ENCODE results near the gene CD69.

The CD69 gene

GRCh38 chr12:9711664-9712063, 49.0 kb downstream of the CD69 start:
- H3K4ac ChIP-seq (ENCODE audit: low read depth in 1 of 2, low read length in 2 of 2) = no peak overlapping the region
- no peak overlapping the region for H3K14ac ChIP-seq (ENCODE audit: low read length in 2 of 2)
- no CpG with 5 or more reads among the region's 1 CpG for WGBS
- H3K18ac ChIP-seq (ENCODE audit: low read depth in 1 of 2, low read length in 2 of 2) = no peak overlapping the region
- no peak overlapping the region for H2AK5ac ChIP-seq (ENCODE audit: low read length, severe bottlenecking)
- H3K27me3 ChIP-seq (ENCODE audit: control insufficient read depth in 1 of 2, insufficient read depth in 1 of 2, low read length in 2 of 2) = no peaks in the 10 kb centered on the region
- H3K27ac ChIP-seq (ENCODE audit: low read length, poor library complexity, severe bottlenecking) = peak overlapping the region; percentile 51
- no peak overlapping the region for H3K23ac ChIP-seq (ENCODE audit: low read length in 2 of 2)
- H4K8ac ChIP-seq (ENCODE audit: low read length) = no peak overlapping the region
- no peak overlapping the region for H2BK12ac ChIP-seq (ENCODE audit: low read length in 2 of 2)
- no peaks in the 10 kb centered on the region for H3K79me1 ChIP-seq (replicated peaks; ENCODE audit: low read length, poor library complexity, severe bottlenecking)
- H2BK120ac ChIP-seq (ENCODE audit: low read depth, low read length) = no peak overlapping the region
- no peak overlapping the region for H2BK15ac ChIP-seq (ENCODE audit: low read depth, poor library complexity, severe bottlenecking)
- H2BK5ac ChIP-seq (ENCODE audit: low read depth, low read length, poor library complexity, severe bottlenecking) = no peak overlapping the region
- no peak overlapping the region for H3K9ac ChIP-seq (ENCODE audit: low read length)
- H3K4me2 ChIP-seq (ENCODE audit: low read length, poor library complexity, severe bottlenecking) = no peak overlapping the region
- DNase-seq = peak; percentile 31
- H2AFZ ChIP-seq (ENCODE audit: low read depth, low read length) = no peak overlapping the region
- H3K9me3 ChIP-seq (ENCODE audit: control insufficient read depth, low read length) = no peaks in the 10 kb centered on the region
- H3K4me3 ChIP-seq (ENCODE audit: insufficient read depth in 1 of 2, low read depth in 1 of 2, low read length in 2 of 2) = no peak overlapping the region
- H3K36me3 ChIP-seq (ENCODE audit: control insufficient read depth in 1 of 2, insufficient read depth in 2 of 2, low read depth in 1 of 2, low read length in 2 of 2) = no peaks in the 10 kb centered on the region
- H4K91ac ChIP-seq (ENCODE audit: low read length) = no peak overlapping the region
- peaks cover 8% of the 10 kb centered on the region for H3K4me1 ChIP-seq (ENCODE audit: control insufficient read depth, insufficient read depth, low read depth, low read length)

GRCh38 chr12:9710584-9711375, 49.9 kb downstream of the CD69 start:
- Histone ChIP-seq H2BK15ac (ENCODE audit: low read depth, poor library complexity, severe bottlenecking) (no peak overlapping the region), H3K4me3 (ENCODE audit: insufficient read depth in 1 of 2, low read depth in 1 of 2, low read length in 2 of 2) (no peak overlapping the region), H2AK5ac (ENCODE audit: low read length, severe bottlenecking) (peak overlapping the region; percentile 83), H3K9ac (ENCODE audit: low read length) (no peak overlapping the region), H3K4ac (ENCODE audit: low read depth in 1 of 2, low read length in 2 of 2) (no peak overlapping the region), H3K79me1 (replicated peaks; ENCODE audit: low read length, poor library complexity, severe bottlenecking) (no peaks in the 10 kb centered on the region), H3K27ac (ENCODE audit: low read length, poor library complexity, severe bottlenecking) (no peak overlapping the region), H4K8ac (ENCODE audit: low read length) (no peak overlapping the region), H3K4me2 (ENCODE audit: low read length, poor library complexity, severe bottlenecking) (no peak overlapping the region), H3K23ac (ENCODE audit: low read length in 2 of 2) (no peak overlapping the region), H3K4me1 (ENCODE audit: control insufficient read depth, insufficient read depth, low read depth, low read length) (peaks cover 8% of the 10 kb centered on the region), H3K36me3 (ENCODE audit: control insufficient read depth in 1 of 2, insufficient read depth in 2 of 2, low read depth in 1 of 2, low read length in 2 of 2) (no peaks in the 10 kb centered on the region), H3K14ac (ENCODE audit: low read length in 2 of 2) (no peak overlapping the region), H2BK5ac (ENCODE audit: low read depth, low read length, poor library complexity, severe bottlenecking) (peak overlapping the region; percentile 8), H2BK120ac (ENCODE audit: low read depth, low read length) (no peak overlapping the region), H4K91ac (ENCODE audit: low read length) (no peak overlapping the region), H2BK12ac (ENCODE audit: low read length in 2 of 2) (no peak overlapping the region), H3K9me3 (ENCODE audit: control insufficient read depth, low read length) (no peaks in the 10 kb centered on the region), H3K18ac (ENCODE audit: low read depth in 1 of 2, low read length in 2 of 2) (no peak overlapping the region), H3K27me3 (ENCODE audit: control insufficient read depth in 1 of 2, insufficient read depth in 1 of 2, low read length in 2 of 2) (no peaks in the 10 kb centered on the region), H2AFZ (ENCODE audit: low read depth, low read length) (no peak overlapping the region)
- DNase-seq = no peak
- 100% methylated on average over 3 of the region's 3 CpGs for WGBS

GRCh38 chr12:9708853-9709252, 51.8 kb downstream of the CD69 start:
- Histone ChIP-seq H3K23ac (ENCODE audit: low read length in 2 of 2) (no peak overlapping the region), H3K4me1 (ENCODE audit: control insufficient read depth, insufficient read depth, low read depth, low read length) (peaks cover 8% of the 10 kb centered on the region), H3K27ac (ENCODE audit: low read length, poor library complexity, severe bottlenecking) (no peak overlapping the region), H3K9me3 (ENCODE audit: control insufficient read depth, low read length) (no peaks in the 10 kb centered on the region), H2BK15ac (ENCODE audit: low read depth, poor library complexity, severe bottlenecking) (no peak overlapping the region), H2BK120ac (ENCODE audit: low read depth, low read length) (no peak overlapping the region), H2AFZ (ENCODE audit: low read depth, low read length) (no peak overlapping the region), H2BK12ac (ENCODE audit: low read length in 2 of 2) (no peak overlapping the region), H3K4me2 (ENCODE audit: low read length, poor library complexity, severe bottlenecking) (no peak overlapping the region), H3K14ac (ENCODE audit: low read length in 2 of 2) (no peak overlapping the region), H3K79me1 (replicated peaks; ENCODE audit: low read length, poor library complexity, severe bottlenecking) (no peaks in the 10 kb centered on the region), H4K91ac (ENCODE audit: low read length) (no peak overlapping the region), H3K36me3 (ENCODE audit: control insufficient read depth in 1 of 2, insufficient read depth in 2 of 2, low read depth in 1 of 2, low read length in 2 of 2) (no peaks in the 10 kb centered on the region), H3K4ac (ENCODE audit: low read depth in 1 of 2, low read length in 2 of 2) (no peak overlapping the region), H3K4me3 (ENCODE audit: insufficient read depth in 1 of 2, low read depth in 1 of 2, low read length in 2 of 2) (no peak overlapping the region), H4K8ac (ENCODE audit: low read length) (no peak overlapping the region), H3K27me3 (ENCODE audit: control insufficient read depth in 1 of 2, insufficient read depth in 1 of 2, low read length in 2 of 2) (no peaks in the 10 kb centered on the region), H2AK5ac (ENCODE audit: low read length, severe bottlenecking) (no peak overlapping the region), H3K18ac (ENCODE audit: low read depth in 1 of 2, low read length in 2 of 2) (no peak overlapping the region), H2BK5ac (ENCODE audit: low read depth, low read length, poor library complexity, severe bottlenecking) (no peak overlapping the region), H3K9ac (ENCODE audit: low read length) (no peak overlapping the region)
- DNase-seq = no peak
- WGBS = 94% methylated on average over 3 of the region's 3 CpGs

GRCh38 chr12:9707864-9708808, 52.6 kb downstream of the CD69 start:
- Histone ChIP-seq H4K91ac (ENCODE audit: low read length) (no peak overlapping the region), H3K4ac (ENCODE audit: low read depth in 1 of 2, low read length in 2 of 2) (no peak overlapping the region), H3K9ac (ENCODE audit: low read length) (no peak overlapping the region), H3K36me3 (ENCODE audit: control insufficient read depth in 1 of 2, insufficient read depth in 2 of 2, low read depth in 1 of 2, low read length in 2 of 2) (no peaks in the 10 kb centered on the region), H3K23ac (ENCODE audit: low read length in 2 of 2) (no peak overlapping the region), H3K4me1 (ENCODE audit: control insufficient read depth, insufficient read depth, low read depth, low read length) (peaks cover 8% of the 10 kb centered on the region), H3K18ac (ENCODE audit: low read depth in 1 of 2, low read length in 2 of 2) (no peak overlapping the region), H3K14ac (ENCODE audit: low read length in 2 of 2) (no peak overlapping the region), H2AFZ (ENCODE audit: low read depth, low read length) (no peak overlapping the region), H2BK12ac (ENCODE audit: low read length in 2 of 2) (peak overlapping the region in 1 of 2 experiments; percentile 26), H2BK15ac (ENCODE audit: low read depth, poor library complexity, severe bottlenecking) (no peak overlapping the region), H2AK5ac (ENCODE audit: low read length, severe bottlenecking) (no peak overlapping the region), H3K4me2 (ENCODE audit: low read length, poor library complexity, severe bottlenecking) (no peak overlapping the region), H3K79me1 (replicated peaks; ENCODE audit: low read length, poor library complexity, severe bottlenecking) (no peaks in the 10 kb centered on the region), H4K8ac (ENCODE audit: low read length) (no peak overlapping the region), H2BK5ac (ENCODE audit: low read depth, low read length, poor library complexity, severe bottlenecking) (no peak overlapping the region), H3K27me3 (ENCODE audit: control insufficient read depth in 1 of 2, insufficient read depth in 1 of 2, low read length in 2 of 2) (no peaks in the 10 kb centered on the region), H3K9me3 (ENCODE audit: control insufficient read depth, low read length) (no peaks in the 10 kb centered on the region), H2BK120ac (ENCODE audit: low read depth, low read length) (no peak overlapping the region), H3K27ac (ENCODE audit: low read length, poor library complexity, severe bottlenecking) (no peak overlapping the region), H3K4me3 (ENCODE audit: insufficient read depth in 1 of 2, low read depth in 1 of 2, low read length in 2 of 2) (no peak overlapping the region)
- 58% methylated on average over 12 of the region's 12 CpGs for WGBS
- peak; percentile 62 for DNase-seq

Measured in mesenchymal stem cell (in vitro differentiated cells and primary cell).